SK-N-SH (cell line): ENCODE measurements around the gene SIGLEC1. TPM values are rescaled to one million over a fixed set of nuclear protein-coding genes. Genes with fewer than 3 reads are reported as not detected.

Source experiments
- CTCF ChIA-PET: fragments of 300-600, 350-600 bp; formaldehyde crosslinking; extraction: SDS; loops from one replicate; lab custom pipeline; 2021; lab: Yijun Ruan, JAX
- POLR2A ChIA-PET: fragments of 350-600 bp; sonication (Branson Sonifier 250); formaldehyde crosslinking; extraction: SDS; loops from one replicate; lab custom pipeline; 2020; ENCODE audit warnings: antibody characterized with exemption, inconsistent platforms; lab: Yijun Ruan, JAX
- DNase-seq: peaks from one replicate; pipeline ENCODE4 v3.0.0; 2012
- H2AFZ ChIP-seq: fragments of 200-600 bp; sonication (generic); 2 replicates; pipeline ENCODE4 v1.8.1; 2016; ENCODE audit warnings: antibody characterized with exemption, mild to moderate bottlenecking, low read depth
- H3F3A ChIP-seq: fragments of 200-600 bp; sonication (generic); replicated peaks from 2 replicates; pipeline ENCODE3; 2016; ENCODE audit warnings: antibody characterized with exemption, mild to moderate bottlenecking; ENCODE audit not compliant: insufficient read depth
- H3K27ac ChIP-seq, 2 experiments: fragments of 200-500 bp in 1 of 2; fragments of 200-600 bp in 1 of 2; sonication (Bioruptor generic) in 1 of 2; sonication (generic), shearing (Covaris generic) in 1 of 2; 2 replicates each; pipeline versions ENCODE4 v1.5.1 to v1.6.1; 2014 to 2016; ENCODE audit warnings: low read depth in 2 of 2, inconsistent platforms in 1 of 2, low read length in 1 of 2, mild to moderate bottlenecking in 1 of 2, mixed read lengths in 1 of 2
- H3K27me3 ChIP-seq: fragments of 200-600 bp; sonication (generic), shearing (Covaris generic); 2 replicates; pipeline ENCODE4 v1.6.1; 2016; ENCODE audit warnings: mixed run types; ENCODE audit not compliant: insufficient read depth
- H3K36me3 ChIP-seq, 2 experiments: fragments of 200-500 bp in 1 of 2; fragments of 200-600 bp in 1 of 2; sonication (Bioruptor generic) in 1 of 2; sonication (generic) in 1 of 2; replicated peaks in 1 of 2; 2 replicates each; pipeline versions ENCODE3 to v1.5.1; 2014 to 2016; ENCODE audit warnings: low read length in 1 of 2, mild to moderate bottlenecking in 1 of 2; ENCODE audit not compliant: insufficient read depth in 2 of 2, control insufficient read depth in 1 of 2
- H3K4me1 ChIP-seq, 2 experiments: fragments of 200-500 bp in 1 of 2; fragments of 200-600 bp in 1 of 2; sonication (Bioruptor generic) in 1 of 2; sonication (generic), shearing (Covaris generic) in 1 of 2; 2 replicates each; pipeline versions ENCODE4 v1.5.1 to v1.6.1; 2014 to 2016; ENCODE audit warnings: low read depth in 1 of 2, low read length in 1 of 2, mixed run types in 1 of 2; ENCODE audit not compliant: insufficient read depth in 2 of 2, control insufficient read depth in 1 of 2
- H3K4me2 ChIP-seq: fragments of 200-600 bp; sonication (generic), shearing (Covaris generic); 2 replicates; pipeline ENCODE4 v1.6.1; 2017; ENCODE audit warnings: mixed run types
- H3K4me3 ChIP-seq, 2 experiments: fragments of 200-500 bp in 1 of 2; fragments of 200-600 bp in 1 of 2; sonication (Bioruptor generic) in 1 of 2; sonication (generic), shearing (Covaris generic) in 1 of 2; 2 replicates each; pipeline versions ENCODE4 v1.5.1 to v1.8.1; 2014 to 2016; ENCODE audit warnings: low read depth in 2 of 2, inconsistent platforms in 1 of 2, low read length in 1 of 2, mild to moderate bottlenecking in 1 of 2, mixed read lengths in 1 of 2, moderate library complexity in 1 of 2
- H3K79me2 ChIP-seq: fragments of 200-600 bp; sonication (generic); 2 replicates; pipeline ENCODE4 v1.8.1; 2017; ENCODE audit warnings: mild to moderate bottlenecking; ENCODE audit not compliant: insufficient read depth
- H3K9ac ChIP-seq: fragments of 200-600 bp; sonication (generic); 2 replicates; pipeline ENCODE4 v1.6.1; 2017; ENCODE audit warnings: mixed run types
- H3K9me2 ChIP-seq: fragments of 200-600 bp; sonication (generic); 2 replicates; pipeline ENCODE4 v1.6.1; 2017; ENCODE audit warnings: mixed run types
- H3K9me3 ChIP-seq: fragments of 200-600 bp; sonication (generic); 2 replicates; pipeline ENCODE4 v1.6.1; 2017; ENCODE audit warnings: mixed run types, mild to moderate bottlenecking, moderate library complexity
- H4K20me1 ChIP-seq: fragments of 200-600 bp; sonication (generic); 2 replicates; pipeline ENCODE4 v1.6.1; 2017; ENCODE audit warnings: mild to moderate bottlenecking, mixed run types; ENCODE audit not compliant: insufficient read depth
- CHD2 ChIP-seq: fragments of 150-350 bp; IDR thresholded peaks from 2 replicates; pipeline ENCODE4 v1.6.1; 2018; ENCODE audit warnings: low read length; ENCODE audit not compliant: partially characterized antibody
- EP300 ChIP-seq, 2 experiments: IDR thresholded peaks; 2 replicates each; pipeline versions ENCODE4 v1.4.0 to v1.6.1; 2012; ENCODE audit warnings: borderline replicate concordance in 1 of 2, low read depth in 1 of 2, low read length in 1 of 2
- EZH2phosphoT487 ChIP-seq: fragments of 200-600 bp; sonication (generic); IDR thresholded peaks from 2 replicates; pipeline ENCODE4 v1.6.1; 2017; ENCODE audit warnings: low read depth, mixed run types, mild to moderate bottlenecking, antibody characterized with exemption, moderate library complexity, borderline replicate concordance
- FOSL2 ChIP-seq: IDR thresholded peaks from 2 replicates; pipeline ENCODE4 v1.4.0; 2012; ENCODE audit warnings: low read depth, mild to moderate bottlenecking, moderate library complexity, borderline replicate concordance
- FOXJ3 ChIP-seq: sonication (generic); formaldehyde crosslinking; IDR thresholded peaks from 2 replicates; pipeline ENCODE4 v1.5.1; 2020; ENCODE audit warnings: mild to moderate bottlenecking, missing genetic modification reagents
- FOXM1 ChIP-seq: IDR thresholded peaks from 2 replicates; pipeline ENCODE4 v1.4.0; 2012; ENCODE audit warnings: low read depth, mild to moderate bottlenecking
- GATA2 ChIP-seq: sonication (generic); formaldehyde crosslinking; IDR thresholded peaks from 2 replicates; pipeline ENCODE4 v1.5.0; 2020; ENCODE audit warnings: mild to moderate bottlenecking, missing genetic modification reagents
- IRF3 ChIP-seq: fragments of 150-350 bp; IDR thresholded peaks from 2 replicates; pipeline ENCODE4 v1.6.1; 2016; ENCODE audit warnings: mild to moderate bottlenecking, low read depth, low read length
- MEF2A ChIP-seq: IDR thresholded peaks from 2 replicates; pipeline ENCODE4 v1.4.0; 2012; ENCODE audit warnings: low read depth, borderline replicate concordance
- MXI1 ChIP-seq: IDR thresholded peaks from 2 replicates; pipeline ENCODE4 v1.6.1; 2012; ENCODE audit warnings: mild to moderate bottlenecking, low read depth, low read length, improper control_type of control experiment
- PBX3 ChIP-seq: IDR thresholded peaks from 2 replicates; pipeline ENCODE4; 2012
- RAD21 ChIP-seq: IDR thresholded peaks from 2 replicates; pipeline ENCODE4 v1.6.1; 2012; ENCODE audit warnings: mild to moderate bottlenecking, low read length
- TEAD4 ChIP-seq: IDR thresholded peaks from 2 replicates; pipeline ENCODE4 v1.4.0; 2012; ENCODE audit warnings: mild to moderate bottlenecking, borderline replicate concordance; ENCODE audit not compliant: insufficient read depth
- ZBTB33 ChIP-seq: IDR thresholded peaks from 2 replicates; pipeline ENCODE4 v1.4.0; 2012; ENCODE audit warnings: low read depth, borderline replicate concordance
- WGBS: methylation state at CpG from one replicate; pipeline ENCODE4 v1.1.6; 2017; ENCODE audit warnings: low lambda C conversion rate; 5-methylcytosine and 5-hydroxymethylcytosine counted together
- polyA plus RNA-seq, 3 experiments: library from polyadenylated mRNA; depleted of rRNA; stranded (reverse); fragments of >200 nt; gene quantifications; 2 replicates each; pipeline ENCODE4 v1.2.3, GENCODE V29; 2012
- TF ChIP-seq, protein P1 (sequence below): IDR thresholded peaks from 2 replicates; pipeline ENCODE4 v1.4.0; 2012; ENCODE audit warnings: low read depth, borderline replicate concordance
- TF ChIP-seq, protein P2 (sequence below): fragments of 150-350 bp; IDR thresholded peaks from 2 replicates; pipeline ENCODE4 v1.6.1; 2017; ENCODE audit warnings: antibody characterized with exemption, low read length, low read depth, borderline replicate concordance

Gene SIGLEC1
- polyA plus RNA-seq, 1 of the 3 experiments (the other 2 are of a cell fraction) = not detected

- H4K20me1 ChIP-seq = no peaks in the 10 kb centered on the region
- H3K9ac ChIP-seq = no peak overlapping the region
- no peak overlapping the region for H3K4me2 ChIP-seq
- TF ChIP-seq FOXM1 = no peak
- no peak for TF ChIP-seq FOSL2
- no peak for TF ChIP-seq MXI1
- TF ChIP-seq CHD2 = no peak
- no peak for TF ChIP-seq TEAD4
- TF ChIP-seq FOXJ3 (CRISPR knock-in tag) = no peak
- TF ChIP-seq, protein P1, sequence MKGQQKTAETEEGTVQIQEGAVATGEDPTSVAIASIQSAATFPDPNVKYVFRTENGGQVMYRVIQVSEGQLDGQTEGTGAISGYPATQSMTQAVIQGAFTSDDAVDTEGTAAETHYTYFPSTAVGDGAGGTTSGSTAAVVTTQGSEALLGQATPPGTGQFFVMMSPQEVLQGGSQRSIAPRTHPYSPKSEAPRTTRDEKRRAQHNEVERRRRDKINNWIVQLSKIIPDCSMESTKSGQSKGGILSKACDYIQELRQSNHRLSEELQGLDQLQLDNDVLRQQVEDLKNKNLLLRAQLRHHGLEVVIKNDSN = no peak
- no peak for TF ChIP-seq GATA2
- no peak for TF ChIP-seq EP300 (IDR thresholded peaks at IDR 0.05; ENCODE audit: borderline replicate concordance in 1 of 2, low read depth in 1 of 2, low read length in 1 of 2)
- TF ChIP-seq ZBTB33 = no peak
- no peak for TF ChIP-seq PBX3
- no peak for TF ChIP-seq EZH2phosphoT487
- TF ChIP-seq, protein P2, sequence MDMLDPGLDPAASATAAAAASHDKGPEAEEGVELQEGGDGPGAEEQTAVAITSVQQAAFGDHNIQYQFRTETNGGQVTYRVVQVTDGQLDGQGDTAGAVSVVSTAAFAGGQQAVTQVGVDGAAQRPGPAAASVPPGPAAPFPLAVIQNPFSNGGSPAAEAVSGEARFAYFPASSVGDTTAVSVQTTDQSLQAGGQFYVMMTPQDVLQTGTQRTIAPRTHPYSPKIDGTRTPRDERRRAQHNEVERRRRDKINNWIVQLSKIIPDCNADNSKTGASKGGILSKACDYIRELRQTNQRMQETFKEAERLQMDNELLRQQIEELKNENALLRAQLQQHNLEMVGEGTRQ = no peak
- TF ChIP-seq MEF2A = no peak
- TF ChIP-seq IRF3 = no peak
- no peak for TF ChIP-seq RAD21
- POLR2A ChIA-PET = no interaction called here
- no peaks in the 10 kb centered on the region for H3K9me2 ChIP-seq
- CTCF ChIA-PET = interaction anchor here (1.2 to 7.6 kb wide), 8 partner anchors 10 to 110 kb away, joined by 3 to 60 read pairs (median 6); partner anchors contain the start of genes ADISSP and SIGLEC1
- H3K9me3 ChIP-seq = no peaks in the 10 kb centered on the region
- 51% methylated on average over 40 of the region's 45 CpGs for WGBS
- H3K4me1 ChIP-seq = peaks cover 0 to 21% of the 10 kb centered on the region in 2 experiments; a peak in 1 of 4 replicates
- no peaks in the 10 kb centered on the region for H3K36me3 ChIP-seq
- no peaks in the 10 kb centered on the region for H3K27me3 ChIP-seq
- H3F3A ChIP-seq = no peaks in the 10 kb centered on the region
- H2AFZ ChIP-seq = no peak overlapping the region
- DNase-seq = peak; percentile 90
- no peak overlapping the region for H3K27ac ChIP-seq
- peak overlapping the region in 1 of 2 experiments; percentile 34; a peak in 2 of 4 replicates for H3K4me3 ChIP-seq
- no peaks in the 10 kb centered on the region for H3K79me2 ChIP-seq
Observed at GRCh38 chr20:3744806-3745685, 32.6 kb upstream of the SIGLEC1 start.
